Stimulated activated CD8-positive, alpha-beta memory T cell treated with anti-CD3 and anti-CD28 coated beads, Interleukin-7, amount 100 ng/mL, for 48 hours (primary cell): ENCODE data around the gene HIGD1A.

Experiments used
- DNase-seq, 2 donors: peaks; one replicate each; pipeline ENCODE4 v3.0.0-alpha.2; 2020; ENCODE audit warnings: low read depth in 1 of 2; ENCODE audit errors: extremely low read depth in 1 of 2

HIGD1A gene

DNA sequence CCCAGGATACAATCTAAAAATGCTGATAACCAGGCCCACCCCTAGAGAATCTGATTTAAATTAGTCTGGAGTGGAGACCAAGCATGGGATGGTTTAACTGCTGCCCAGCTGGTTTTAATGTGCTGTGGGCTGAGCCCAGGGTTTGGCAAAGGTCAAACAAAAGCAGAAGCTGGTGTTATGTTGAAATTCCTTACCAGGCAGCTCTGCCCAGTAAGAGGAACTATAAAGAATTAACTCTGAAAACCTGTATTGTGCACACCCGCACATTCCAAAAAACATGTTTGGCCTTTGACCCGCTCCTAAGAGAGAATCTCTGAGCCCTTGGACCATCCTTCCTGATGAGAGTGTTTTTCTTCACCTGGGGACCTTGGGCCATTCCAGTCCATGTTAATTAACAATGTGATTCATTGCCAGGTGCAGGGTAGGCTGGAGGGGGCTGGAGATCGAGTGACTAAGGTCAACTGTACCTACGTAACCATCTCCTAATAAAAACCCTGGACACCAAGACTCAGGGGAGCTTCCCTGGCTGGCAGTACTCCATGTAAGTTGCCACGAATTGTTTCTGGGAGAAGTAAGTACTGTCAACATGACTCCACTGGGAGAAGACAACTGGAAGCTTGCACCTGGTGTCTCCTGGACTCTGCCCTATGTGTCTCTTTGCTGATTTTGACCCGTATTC lies 42.1 kb downstream of the HIGD1A start:
- DNase-seq, result no peak

DNA sequence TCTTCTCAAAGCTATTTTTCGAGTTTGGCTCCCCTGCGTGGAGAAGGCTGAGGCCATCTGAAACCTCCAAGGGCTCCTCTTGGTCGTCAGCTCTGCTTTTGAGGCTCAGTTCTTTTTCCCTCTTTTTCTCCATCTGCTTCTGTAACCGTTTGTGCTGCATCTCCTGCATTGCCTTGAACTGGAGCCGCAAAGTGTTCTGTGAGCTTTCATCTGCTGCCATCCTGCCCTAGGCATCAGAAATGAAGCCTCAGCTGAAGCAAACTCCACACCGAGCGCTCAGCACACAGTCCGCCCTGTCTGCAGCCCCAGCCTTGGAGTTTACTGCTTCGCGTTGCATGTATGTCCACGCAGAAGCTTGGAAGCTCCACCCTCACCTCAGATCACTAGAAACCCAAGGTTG lies 46.2 kb downstream of the HIGD1A start:
- no peak for DNase-seq

DNA sequence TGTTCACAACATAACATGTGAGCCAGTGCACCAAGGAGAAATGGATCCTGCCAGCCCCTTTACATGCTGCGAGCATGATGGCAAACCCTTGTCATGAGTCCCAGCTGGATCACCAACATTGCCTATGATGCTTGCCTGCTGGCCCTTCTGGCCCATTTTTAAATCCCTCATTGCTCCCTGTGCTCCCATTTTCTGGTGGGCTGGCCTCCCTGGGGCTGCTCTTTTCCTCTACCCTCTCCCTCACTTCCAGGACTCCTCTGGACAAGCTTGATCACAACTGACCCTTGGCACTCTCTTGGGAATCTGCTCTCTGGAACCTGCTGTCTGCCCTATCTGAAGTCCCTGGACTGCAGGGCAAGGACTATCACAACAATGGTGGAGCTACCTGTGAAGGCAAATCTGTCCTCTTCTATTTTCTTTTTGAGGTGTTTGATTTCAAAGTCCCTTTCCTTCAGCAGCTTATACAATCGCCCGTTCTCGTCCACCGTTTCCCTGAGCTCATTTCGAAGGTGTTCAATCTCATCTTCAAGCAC lies 47.5 kb downstream of the HIGD1A start:
- no peak for DNase-seq

DNA sequence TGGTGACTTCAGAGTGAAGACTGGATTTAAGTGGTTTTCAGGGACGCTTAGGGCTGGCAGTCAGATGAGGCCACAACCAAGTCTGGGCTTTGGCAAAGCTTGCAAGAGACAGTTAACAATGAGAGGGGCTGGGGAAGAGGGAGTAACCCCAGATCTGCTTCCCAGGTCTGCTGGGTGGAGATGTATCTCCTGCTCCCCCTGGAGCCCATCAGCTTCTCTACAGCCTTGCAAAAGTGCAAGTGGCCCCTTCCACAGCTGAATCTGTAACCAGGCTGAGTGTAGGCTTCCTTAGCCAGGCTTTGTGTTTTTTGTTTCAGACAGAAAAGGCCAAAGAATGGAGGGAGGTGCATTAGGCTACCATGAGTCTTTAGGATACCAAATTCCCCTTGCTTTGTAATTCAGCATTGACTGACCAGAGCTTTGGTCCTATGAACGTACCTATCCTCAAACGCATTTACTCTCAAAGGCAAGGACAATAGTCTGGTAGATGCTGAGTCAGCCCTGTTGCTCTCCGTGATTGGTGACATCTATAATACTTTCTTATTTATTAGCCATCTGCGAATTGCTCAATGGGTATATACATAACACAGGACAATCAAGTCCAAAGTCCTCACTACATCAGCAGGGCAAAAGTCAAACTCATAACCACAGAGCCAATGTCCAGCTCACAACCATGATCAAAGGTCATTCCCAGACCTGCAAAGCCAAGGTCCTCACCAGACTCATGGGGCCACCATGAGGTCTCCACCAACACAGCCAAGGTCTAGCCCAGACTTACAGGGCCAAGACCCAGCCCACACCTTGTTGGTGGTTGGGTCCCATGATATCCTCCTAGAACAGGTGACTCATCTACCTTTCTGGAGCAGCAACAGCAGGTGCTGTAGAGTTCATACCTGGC lies 48.4 kb downstream of the HIGD1A start:
- DNase-seq, result no peak

DNA sequence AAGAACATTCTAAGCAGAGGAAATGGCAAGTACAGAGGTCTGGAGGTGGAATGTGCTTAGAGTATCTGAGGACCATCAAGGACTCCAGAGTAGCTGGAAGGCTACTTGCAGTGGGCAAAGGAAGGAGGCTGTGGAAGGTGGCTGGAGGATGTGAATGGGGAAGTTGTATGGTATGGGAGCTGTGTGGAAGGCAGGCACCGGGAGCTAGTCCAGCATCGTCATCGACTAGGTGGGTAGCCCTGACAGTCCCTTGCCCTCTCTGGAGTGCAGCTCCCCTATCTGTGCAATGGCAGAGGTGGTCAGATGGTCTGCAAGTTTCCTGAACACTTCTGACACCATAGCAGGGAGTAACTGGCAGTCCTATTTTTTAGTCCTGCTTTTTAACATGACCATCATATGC lies 50.5 kb downstream of the HIGD1A start:
- no peak for DNase-seq

DNA sequence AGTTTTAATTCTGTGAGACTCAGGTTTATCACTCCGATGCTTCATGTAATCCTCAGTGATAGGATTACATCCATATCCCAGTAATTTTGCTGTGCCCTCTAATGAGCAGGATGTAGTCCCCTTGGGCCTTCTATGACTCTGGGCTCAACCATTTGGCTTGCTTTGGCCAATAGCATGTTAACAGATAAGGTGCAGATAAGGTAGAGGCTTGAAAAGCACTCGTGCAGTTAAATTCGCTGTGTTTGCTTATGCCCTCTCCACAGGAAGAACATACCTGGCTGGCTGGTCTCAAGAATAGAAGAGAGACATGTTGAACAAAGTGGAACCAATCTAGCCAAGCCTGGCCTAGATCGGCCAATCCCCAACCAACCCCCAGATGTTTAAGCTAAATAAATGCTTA lies 51.3 kb downstream of the HIGD1A start:
- no peak for DNase-seq

DNA sequence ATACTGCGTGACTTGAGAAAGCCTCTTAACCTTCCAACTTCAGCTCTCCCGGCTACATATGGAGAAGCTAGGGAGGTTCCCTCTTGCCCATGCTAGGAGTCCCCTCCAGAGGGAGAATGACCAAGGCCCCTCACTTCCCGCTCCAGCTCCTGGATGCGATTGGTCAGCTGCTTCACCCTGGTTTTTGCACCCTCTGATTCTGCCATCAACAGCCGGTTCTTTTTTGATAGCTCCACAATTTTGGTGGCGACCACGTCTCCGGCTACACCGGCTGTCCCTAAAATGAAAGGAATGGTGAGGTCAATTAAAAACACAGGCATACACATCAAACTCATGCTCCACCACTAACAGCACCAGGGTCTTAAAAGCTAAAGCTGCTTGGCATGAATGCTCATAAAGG lies 51.8 kb downstream of the HIGD1A start:
- no peak for DNase-seq

DNA sequence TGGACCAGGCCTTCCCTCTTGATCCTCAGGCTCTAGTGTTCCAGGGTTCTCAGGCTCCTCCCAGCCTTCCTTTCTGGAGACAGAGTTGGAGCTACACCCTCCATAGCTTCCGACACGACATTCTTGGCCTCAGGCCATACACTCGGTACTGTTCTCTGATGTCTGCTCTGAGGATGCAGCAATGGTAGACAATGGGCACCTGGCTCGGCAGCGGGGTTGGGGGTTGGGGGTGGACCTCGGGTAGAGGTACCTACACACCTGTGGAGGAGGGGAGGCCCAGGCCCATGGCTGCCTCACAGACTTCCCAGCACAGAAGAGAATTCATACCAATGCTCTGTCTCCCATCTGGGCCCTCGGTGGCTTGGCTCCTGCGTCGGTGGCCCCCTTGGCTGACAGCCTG lies 52.7 kb downstream of the HIGD1A start:
- no peak for DNase-seq

DNA sequence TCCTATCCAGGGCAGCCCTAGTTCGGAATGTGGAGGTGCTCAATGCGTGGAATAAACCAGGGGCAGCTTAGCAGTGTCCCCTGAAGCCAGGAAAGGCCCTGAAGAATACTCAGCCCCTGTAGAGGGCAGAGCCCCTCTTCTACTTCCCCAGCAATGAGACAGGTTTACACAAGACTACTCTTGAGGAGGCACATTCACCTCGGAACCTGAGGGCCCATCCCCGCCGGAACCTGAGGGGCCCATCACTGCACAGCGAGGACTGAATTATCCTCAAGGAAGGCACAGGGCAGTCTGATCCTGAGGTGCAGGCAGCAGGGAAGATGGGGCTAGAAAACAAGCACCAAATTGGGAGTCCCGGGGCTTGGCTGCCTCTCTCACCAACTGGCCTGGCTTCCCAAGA lies 53.5 kb downstream of the HIGD1A start:
- no peak for DNase-seq

DNA sequence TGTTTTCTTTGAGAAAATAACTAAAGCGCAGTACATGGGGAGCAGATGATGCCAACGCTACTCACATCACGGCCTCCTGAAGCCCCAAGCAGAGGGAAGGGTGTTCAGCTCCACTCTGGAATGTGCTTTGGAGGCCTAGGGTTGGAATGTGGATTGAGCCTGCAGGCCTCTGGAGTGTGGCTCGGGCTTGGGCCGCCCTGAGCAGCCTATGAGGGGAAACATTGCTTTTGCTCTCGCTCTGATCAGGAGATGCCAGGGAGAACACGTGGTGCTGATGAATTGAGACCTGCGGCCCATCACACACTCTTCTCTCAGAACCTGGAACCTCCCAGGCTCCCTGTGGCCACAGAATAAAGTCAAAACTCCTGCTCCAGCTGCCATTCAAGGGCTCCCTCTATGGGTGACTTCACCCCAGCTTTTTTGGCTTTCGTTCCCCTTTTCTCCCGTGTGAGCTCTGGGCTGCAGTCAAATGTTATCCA lies 54.5 kb downstream of the HIGD1A start:
- DNase-seq, result no peak

DNA sequence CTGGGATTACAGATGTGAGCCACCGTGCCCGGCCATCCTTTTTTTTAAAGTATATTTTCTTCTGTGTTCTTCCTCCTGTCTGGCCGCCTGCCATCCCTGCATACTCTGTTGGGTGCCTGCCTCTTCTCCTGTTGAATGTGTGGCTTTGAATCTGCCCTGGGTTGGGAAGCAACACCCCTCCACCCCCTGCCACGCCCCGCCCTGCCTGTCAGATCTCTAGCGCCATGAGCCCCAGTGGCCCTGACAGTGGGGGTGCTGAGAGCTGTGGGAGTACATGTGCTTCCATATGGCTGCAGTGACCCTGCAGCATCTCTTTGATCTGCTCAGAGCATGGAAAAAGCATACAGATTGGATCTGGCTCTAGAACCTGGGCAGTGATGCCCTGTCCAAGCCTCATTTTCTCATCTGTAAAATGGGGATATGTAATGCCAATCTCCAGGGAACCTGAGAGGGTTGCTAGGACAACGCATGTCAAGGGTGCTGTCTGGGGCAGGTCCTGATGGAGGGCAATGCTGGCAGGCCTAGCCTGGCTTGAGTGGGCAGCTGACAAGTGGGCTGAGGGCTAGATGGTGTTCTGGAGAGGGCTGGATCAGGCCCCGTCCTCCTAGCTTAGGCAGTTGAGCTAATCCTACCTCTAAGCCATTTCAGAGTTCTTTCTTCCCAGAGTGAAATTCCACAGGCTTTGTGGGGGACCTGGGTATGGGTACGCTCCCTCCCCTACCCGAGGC lies 55.1 kb downstream of the HIGD1A start:
- DNase-seq, result no peak

DNA sequence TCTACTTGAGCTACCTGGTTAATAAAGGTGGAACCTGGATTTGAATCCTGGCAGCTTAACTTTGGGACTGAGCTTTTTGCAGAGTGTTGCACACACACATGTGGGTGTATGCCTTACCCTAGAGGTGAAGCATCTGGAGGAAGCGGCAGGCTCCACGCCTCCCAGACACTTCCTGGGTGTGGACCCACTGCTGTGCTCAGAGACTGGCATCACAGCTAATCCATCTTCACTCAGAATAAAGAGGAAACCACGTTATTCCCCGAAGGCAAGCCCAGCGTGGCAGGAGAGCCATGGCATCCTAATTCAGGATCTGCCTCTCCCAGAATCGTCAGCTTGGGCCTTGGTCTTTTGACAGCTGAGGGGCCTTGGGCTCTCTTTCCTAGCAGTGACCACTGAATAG lies 56.7 kb downstream of the HIGD1A start:
- DNase-seq, result no peak

DNA sequence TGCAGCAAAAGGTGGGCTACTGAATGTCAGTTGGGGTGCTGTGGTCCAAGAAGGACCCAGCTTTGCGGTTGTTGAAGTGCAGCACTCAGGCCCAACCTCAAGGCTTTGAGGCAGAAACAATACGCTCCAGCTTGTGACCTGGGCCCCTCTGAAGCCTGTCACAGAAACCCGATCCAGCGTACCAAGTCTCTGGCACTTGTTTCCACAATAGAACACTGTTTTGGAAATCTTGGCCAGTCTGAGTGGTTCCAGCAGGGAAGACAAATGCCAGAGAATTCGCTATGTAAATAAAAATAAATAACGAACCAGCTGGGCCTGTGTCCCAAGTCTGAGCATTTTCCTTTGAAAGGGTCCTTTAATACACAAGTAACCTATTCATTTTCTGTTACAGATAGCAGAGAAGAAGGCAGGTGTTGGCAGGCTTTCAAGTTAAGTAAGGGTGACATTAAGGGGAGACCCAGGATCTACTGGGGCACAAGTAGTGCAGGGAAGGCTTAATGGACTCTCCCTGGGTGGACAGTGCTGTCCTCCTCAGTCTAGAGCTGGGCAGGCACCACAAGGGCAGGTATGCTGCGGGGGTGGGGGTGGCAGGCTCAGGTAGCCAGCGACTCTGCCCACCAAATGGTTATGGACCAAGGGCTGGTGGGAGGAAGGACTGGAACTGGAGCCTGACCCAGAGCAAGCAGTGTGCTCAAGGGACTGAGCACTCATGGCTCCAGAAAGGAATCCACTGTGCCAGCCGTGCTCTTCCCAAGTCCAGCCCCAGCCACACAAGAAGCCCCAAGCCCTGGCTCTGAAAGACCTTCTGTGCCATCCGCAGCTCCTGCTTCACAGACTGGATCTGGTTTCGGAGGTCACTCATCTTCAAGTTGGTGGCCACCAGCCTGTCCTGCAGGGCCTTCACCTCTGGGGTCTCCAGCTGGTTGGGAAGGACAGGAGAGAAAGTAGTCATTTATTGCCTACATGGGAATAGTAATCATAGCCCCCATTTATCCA lies 57.5 kb downstream of the HIGD1A start:
- DNase-seq, result no peak

DNA sequence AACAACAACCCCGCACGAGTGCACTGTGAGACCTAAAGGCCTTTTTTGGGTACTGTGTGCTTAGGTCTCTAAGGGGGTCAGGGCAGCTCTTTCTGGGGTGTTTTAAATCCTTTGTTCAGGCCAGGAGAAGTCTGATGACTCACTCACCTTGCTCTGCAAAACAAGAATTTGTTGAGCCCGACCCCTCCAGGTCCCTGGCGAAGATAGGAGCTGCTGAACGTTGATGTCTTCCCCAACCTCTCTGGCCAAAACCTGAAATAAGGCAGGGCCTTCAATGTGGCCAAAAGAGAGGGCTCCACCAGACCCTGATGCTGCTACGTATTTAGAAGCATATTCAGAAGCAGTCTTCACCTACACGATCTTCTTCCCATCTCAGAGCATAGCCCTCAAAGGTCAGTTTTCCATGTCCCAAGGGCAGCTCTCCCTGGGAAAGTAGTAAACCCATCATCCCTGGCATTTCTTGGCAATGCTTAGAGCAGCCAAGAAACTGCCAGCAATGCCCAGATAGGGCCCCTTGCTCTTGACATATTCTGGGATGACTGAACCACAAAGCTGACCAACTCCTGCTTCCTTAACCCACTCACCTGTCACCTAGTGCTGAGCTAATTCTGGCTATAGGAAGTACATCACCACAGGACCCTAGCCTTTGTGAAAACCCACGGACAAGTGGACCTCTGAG lies 58.4 kb downstream of the HIGD1A start:
- DNase-seq, result no peak

DNA sequence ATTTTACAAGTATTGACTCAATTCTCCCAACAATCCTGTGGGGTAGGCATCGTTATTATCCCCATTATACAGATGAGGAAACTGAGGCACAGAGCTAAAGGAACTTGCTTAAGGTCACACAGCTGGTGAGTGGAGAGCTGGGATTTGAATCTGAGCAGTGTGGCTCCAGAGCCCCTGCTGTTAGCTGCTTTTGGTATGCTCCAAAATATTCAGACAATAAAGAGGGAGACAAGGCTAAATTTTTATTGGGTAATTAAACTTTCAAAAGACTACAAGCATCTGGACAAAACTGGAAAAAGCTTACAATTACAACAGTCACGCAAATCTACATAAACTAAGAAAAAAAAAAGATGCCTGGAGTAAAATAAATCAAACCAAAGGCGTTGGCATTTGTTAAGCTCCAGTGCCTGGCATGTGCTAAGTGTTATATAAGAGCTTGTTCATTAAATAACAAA lies 59.0 kb downstream of the HIGD1A start:
- DNase-seq, result no peak

DNA sequence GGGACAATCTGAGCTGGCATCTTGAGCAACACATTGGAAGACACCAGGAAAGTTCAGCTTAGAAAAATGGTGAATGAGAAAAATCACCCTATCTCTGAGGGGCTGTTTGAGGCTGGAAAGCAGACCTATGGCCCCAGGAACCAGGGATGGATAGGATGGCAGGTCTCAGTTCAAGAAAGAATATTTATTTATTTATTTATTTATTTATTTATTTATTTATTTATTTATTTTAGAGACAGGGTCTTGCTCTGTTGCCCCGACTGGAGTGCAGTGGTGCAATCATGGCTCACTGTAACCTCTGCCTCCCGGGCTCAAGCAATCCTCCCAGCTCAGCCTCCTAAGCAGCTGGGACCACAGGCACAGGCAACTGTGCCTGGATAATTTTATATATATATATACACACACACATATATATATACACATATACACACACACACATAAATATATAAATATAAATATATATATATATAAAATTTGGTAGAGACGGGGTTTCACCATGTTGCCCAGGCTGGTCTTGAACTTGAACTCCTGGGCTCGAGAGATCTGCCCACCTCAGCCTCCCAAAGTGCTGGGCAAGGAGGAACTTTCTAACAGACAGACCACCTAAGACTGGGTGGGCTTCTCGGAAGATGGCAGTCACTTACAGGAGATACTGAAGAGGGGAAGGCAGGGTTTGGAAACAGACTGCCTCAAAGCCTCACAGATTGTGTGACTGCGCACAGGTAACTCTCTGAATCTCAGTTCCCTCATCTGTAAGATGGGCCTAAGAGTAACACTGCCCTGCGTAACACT lies 60.9 kb downstream of the HIGD1A start:
- no peak for DNase-seq

DNA sequence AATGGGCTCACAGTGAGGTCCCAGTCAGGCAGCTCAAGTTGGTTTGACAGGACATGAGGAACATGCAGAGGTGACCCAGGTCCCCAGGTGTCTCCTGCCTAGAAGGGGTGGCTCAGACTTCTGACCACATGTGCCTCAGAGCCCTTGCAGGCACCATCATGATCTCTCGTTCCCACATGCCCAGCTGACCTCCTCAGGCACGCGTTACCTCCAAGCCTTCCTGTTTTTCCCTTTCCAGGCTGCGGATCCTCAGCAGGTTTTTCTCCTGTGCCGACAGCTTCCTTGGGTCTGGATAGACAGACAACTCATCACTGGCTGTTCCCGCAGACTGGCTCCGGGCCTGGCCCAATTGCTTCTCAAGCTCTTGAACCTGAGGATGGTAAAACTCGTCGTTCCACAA lies 61.6 kb downstream of the HIGD1A start:
- no peak for DNase-seq

DNA sequence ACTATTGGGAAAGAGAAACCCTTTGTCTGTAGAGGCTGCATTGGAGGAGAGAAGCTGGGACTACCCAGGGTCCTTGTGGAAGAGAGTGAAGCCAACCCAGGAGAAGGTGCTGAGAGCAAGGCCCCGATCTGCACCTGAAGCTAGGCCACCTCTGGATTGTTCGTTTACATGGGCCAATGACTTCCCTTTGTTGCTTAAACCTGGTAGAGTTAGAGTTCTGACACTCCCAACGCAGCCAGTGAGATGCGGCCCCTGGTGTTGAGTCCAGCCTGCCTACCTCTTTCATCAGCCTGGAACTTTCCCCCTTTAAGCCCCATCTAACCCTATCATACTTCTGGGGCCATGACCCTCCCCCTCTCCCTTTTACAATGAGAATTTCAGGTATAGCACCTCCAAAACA lies 62.0 kb downstream of the HIGD1A start:
- no peak for DNase-seq

DNA sequence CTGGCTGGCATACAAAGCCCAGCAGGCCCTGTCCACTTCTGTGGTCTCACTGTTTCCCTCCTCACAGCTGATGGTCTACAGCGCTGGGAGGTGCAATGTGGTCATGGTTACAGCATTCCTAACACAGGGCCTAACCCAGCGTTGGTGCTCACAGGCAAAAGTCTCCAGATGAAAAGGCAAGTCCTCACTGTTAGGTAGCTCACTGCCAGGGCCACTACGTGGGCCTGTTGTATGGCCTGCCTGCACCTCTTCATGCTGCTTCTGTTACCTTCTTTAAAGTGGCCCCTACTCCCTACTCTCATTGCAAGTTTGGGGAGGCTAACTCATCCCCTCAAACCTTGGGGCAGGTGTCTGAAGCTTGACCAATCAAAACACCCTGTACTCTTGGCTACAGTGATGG lies 62.5 kb downstream of the HIGD1A start:
- DNase-seq, result no peak
